Neural progenitor cell (in vitro differentiated cells): Measurements from ENCODE around the gene RPGR.

ENCODE experiments used
- CTCF ChIP-seq: fragments of 200-600 bp; sonication (generic); IDR thresholded peaks from 2 replicates; pipeline ENCODE4 v1.5.1; 2017; ENCODE audit warnings: antibody characterized with exemption, mild to moderate bottlenecking
- EZH2 ChIP-seq: fragments of 200-600 bp; sonication (generic); IDR thresholded peaks from 2 replicates; pipeline ENCODE4 v1.6.1; 2017; ENCODE audit warnings: antibody characterized with exemption, mild to moderate bottlenecking, moderate library complexity
- EZH2phosphoT487 ChIP-seq: fragments of 200-600 bp; sonication (generic); IDR thresholded peaks from 2 replicates; pipeline ENCODE4 v1.6.1; 2017; ENCODE audit warnings: antibody characterized with exemption

DNA sequence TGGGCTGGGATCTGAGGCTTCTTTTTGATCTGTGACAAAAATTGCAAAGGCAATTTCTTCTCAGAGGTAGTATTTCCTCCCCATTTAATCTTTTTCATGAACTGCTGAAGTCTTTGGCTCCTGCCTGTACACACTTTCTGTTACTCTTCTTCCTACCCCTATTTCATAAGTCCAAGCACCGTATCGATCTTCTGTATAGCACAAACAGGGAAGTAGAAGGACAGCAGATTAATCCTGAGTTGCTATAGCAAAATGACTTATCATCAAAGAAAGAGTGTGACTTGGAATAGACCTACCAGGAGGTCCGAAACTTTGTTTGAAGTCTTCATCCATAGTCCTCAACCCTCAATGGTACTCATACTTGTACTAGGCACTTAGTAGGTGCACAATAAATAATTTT lies 47.1 kb upstream of the RPGR start:
- TF ChIP-seq CTCF (no peak), EZH2 (no peak), EZH2phosphoT487 (no peak)
